ENCODE measurements around the gene ZNF417.
"Not testable (repeated sequence)": the region's sequence is repeated elsewhere in the genome, so short reads cannot be mapped to it uniquely, and the experiment has no call there.

Gene ZNF417

DNA sequence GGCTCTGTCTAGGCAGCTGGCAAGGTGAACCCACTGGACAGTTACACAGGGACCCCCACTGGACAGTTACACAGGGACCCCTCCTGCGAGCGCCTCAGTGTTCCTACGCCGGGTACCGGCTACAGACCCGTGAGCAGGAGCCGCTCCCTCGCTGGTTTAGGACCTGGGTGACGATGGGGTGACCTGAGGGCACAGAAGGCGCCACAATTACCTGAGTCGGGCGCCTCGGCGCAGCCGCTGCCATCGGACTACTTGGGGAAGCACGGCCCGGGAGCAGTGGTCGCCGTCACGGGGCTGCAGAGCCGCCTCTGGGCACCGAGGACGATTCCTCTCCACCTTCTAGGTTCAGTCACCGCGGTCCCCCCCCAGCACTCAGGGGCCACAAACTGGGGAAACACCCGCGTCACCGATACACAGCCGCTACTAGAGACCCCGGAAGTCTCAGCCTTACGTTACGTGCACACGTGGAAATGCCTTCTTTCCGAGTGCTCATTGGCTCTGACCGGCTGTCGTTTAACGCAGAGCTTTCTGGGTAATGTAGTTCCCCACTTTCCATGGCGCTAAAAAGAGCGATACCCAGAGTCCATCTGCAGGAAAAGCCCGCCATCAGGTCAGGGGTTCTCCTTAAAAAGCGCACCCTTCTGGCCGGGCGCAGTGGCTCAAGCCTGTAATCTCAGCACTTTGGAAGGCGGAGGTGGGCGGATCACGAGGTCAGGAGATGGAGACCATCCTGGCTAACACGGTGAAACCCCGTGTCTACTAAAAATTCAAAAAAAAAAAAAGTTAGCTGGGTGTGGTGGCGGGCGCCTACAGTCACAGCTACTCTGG lies at the start of gene ZNF417:
Gene ZNF417 (minus strand): TSS at position 425 of the 828 bp plus-strand sequence. CDS start 181 bp downstream, at position 244.
- DNase-seq (ENCODE audit: low read depth in 2 of 3, low spot score in 2 of 3), result peak; percentile 43 to 68 (median 65)

- no peak for DNase-seq (ENCODE audit: low read depth in 2 of 3, low spot score in 2 of 3)
Observed at GRCh38 chr19:57964761-57965160, 48.4 kb upstream of the ZNF417 start.

DNA sequence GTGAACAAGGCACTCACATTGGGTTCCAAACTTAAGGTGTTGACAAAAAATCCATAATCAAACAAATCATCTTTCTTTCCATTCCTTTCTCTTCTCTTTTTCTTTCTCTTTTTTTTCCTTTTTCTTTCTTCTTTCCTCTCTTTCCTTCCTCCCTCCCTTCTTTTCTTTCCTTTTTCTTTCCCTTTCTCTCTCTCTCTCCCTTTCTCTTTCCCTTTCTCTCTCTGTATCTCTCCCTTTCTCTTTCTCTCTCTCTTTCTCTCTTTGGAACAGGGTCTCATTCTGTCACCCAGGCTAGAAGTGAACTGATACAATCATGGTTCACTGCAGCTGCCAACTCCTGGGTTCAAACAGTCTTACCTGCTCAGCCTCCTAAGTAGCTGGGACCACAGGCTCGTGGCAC lies 45.4 kb upstream of the ZNF417 start:
- DNase-seq (ENCODE audit: low read depth in 2 of 3, low spot score in 2 of 3), result no peak

DNA sequence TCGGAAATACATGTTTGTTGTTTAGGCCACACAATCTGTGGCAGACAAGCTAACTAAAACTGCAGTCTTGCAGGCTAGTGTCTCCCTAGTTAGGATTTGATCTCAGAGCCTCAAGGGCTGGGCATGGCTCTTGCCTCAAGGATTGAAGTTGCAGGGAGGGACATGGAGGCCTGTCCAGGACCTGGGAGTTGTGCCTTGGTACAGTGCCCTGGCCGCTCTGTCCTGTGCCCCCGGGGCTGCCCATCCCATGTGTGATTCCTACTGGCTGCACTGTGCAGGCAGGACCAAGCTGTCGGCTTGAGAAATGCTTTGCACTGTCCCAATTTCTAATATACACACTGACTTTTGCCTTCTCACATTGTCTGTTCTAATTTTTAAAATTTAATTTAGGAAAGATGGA lies 38.6 kb upstream of the ZNF417 start:
- DNase-seq (ENCODE audit: low read depth in 2 of 3, low spot score in 2 of 3), result no peak

DNA sequence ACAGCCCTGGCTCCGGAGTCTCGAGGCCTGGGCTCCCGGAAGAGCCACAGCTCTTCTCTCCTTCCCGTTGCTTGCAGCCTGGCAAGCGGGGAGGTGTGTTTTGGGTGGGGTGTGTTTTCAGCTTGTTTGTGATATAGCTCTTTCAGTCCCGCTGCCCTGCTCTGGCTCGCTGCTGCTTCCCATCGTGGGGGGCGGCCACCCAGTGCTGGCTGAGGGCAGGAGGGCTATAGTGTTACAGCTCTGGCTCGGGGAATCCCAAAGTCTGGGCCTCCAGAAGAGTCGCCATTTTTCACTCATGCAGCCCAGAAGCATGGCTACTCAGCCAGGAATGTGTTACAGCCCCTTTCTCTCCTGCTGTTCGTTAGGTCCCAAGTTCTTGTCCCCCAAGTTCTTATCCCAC lies 33.3 kb upstream of the ZNF417 start:
- DNase-seq (ENCODE audit: low read depth in 2 of 3, low spot score in 2 of 3), result no peak

DNA sequence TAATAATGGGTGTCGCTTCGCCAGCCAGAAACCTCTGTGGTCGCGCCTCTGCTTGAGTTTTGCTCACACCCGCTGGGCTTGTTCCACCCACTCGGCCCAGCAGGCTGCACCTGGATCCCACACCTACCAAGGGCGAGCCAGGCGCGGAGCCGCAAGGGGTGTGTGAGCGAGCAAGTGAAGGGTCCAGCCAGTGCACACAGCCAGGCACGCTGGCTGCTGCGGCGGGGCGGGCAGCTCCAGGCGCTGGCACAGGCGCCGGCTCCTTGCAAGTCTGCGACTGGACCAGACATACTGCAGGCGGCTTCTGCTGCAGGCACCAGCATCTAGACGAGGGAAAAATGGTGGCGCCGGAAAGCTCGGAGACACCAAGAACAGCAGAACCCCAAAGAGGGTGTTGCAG lies 32.9 kb upstream of the ZNF417 start:
- no peak for DNase-seq (ENCODE audit: low read depth in 2 of 3, low spot score in 2 of 3)

GRCh38 chr19:57947419-57948134 lies 31.2 kb upstream of the ZNF417 start, which contains the start of gene ZNF256:
Gene ZNF256 (minus strand): TSS chr19:57947706. CDS start chr19:57947474, 232 bp downstream.
- peak; percentile 63 to 79 (median 78) for DNase-seq (ENCODE audit: low read depth in 2 of 3, low spot score in 2 of 3)

- no peak for DNase-seq (ENCODE audit: low read depth in 2 of 3, low spot score in 2 of 3)
Observed at GRCh38 chr19:57947088-57947418, 30.7 kb upstream of the ZNF417 start.

GRCh38 chr19:57946316-57946715 lies 29.9 kb upstream of the ZNF417 start:
- DNase-seq (ENCODE audit: low read depth in 2 of 3, low spot score in 2 of 3), result no peak

DNA sequence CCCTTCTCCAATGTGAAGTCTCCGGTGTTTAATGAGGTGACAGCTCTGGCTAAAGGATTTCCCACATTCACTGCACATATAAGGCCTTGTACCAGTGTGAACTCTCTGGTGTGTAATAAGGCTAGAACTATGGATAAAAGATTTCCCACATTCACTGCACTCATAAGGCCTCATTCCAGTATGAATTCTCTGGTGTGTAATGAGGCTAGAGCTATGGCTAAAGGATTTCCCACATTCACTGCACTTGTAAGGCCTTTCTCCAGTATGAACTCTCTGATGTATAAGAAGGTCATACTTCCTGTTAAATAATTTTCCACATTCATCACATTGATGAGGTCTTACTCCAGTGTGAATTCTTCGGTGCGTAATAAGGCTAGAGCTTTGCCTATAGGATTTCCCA lies 25.2 kb upstream of the ZNF417 start:
- no peak for DNase-seq (ENCODE audit: low read depth in 2 of 3, low spot score in 2 of 3)

GRCh38 chr19:57935731-57936130 lies 19.3 kb upstream of the ZNF417 start:
- no peak for DNase-seq (ENCODE audit: low read depth in 2 of 3, low spot score in 2 of 3)

DNA sequence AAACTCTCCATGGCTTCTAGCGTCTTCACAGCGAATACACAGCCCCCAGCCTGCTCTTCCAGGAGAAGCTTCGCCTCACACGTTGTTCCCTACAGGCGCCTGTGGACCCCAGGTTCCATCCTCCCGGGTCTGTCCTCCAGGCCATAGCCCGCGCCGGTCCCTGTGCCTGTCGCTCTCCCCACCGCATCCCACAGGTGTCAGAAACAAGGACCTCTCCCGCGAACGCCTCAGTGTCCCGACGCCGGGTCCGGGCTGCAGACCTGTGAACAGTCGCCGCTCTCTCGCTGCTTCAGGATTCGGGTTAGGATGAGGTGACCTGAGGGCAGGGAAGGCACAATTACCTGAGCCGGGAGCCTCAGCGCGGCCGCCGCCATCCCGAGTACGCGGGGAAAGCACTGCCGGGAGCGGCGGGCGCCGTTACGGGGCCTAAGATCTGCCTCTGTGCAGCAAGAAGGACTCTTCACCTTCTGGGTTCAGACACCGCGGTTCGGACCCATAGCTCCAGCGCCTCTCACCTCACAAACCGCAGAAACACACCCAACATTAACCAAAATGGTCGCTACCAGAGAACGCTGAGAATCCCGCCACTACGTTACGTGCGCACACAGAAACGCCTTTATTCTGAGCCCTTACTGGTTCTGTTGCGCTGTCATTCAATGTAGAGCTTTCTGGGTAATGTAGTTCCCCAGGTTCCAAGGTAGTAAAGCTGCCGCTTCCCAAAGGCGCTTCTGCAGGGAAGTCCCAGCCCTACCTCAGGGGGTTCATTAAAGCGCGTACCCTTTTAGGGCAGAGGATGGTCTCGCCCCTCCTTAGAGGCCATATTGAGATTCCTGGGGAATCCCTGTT lies 18.7 kb upstream of the ZNF417 start, which contains the start of gene ZNF418:
Gene ZNF418 (minus strand): TSS at position 583 of the 846 bp plus-strand sequence. CDS start 1,580 bp downstream, outside the sequence.
- DNase-seq (ENCODE audit: low read depth in 2 of 3, low spot score in 2 of 3), result peak in 1 of 3 experiments; percentile 3

- no peak for DNase-seq (ENCODE audit: low read depth in 2 of 3, low spot score in 2 of 3)
Observed at GRCh38 chr19:57927587-57927986, 11.2 kb upstream of the ZNF417 start.

DNA sequence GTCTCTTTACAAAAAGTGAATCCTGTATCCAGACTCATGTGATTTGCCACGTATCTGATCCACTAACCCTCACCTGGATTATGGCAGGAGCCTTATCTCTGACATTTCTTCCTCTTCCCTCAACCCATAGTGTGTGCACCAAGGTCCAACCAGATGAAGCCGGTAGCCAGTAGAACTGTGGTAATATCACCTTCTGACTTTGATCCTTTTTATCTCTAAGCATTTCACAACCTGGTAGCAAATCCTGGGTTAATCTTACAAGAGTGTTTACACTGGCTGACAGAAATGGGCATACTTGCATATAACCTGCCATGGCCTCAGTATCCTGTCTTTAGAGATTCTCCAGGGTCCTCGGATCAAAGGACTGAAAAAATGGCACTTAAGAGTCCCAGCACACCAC lies 1.9 kb downstream of the ZNF417 start:
- DNase-seq (ENCODE audit: low read depth in 2 of 3, low spot score in 2 of 3), result no peak

DNA sequence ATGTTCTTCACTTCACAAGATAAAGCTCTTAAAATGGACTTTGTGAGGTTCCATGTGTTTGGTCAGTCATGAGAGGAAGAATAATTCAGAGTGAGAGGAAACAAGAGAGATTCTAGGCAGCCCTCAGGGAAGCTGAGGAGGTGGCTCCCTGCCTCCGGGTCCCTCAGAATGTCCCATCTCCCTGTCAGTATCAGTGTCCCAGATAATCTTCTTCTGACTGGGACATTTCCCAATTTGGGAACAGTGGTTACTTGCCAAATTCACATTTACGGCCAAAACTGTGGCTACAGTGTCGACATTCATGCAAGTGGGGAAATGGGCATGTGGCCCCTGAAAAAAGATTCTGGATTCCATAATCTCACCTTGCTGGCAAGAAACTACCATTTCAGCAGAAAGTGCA lies 9.0 kb downstream of the ZNF417 start:
- no peak for DNase-seq (ENCODE audit: low read depth in 2 of 3, low spot score in 2 of 3)

- no peak for DNase-seq (ENCODE audit: low read depth in 2 of 3, low spot score in 2 of 3)
Observed at GRCh38 chr19:57905258-57905657, 11.1 kb downstream of the ZNF417 start.

DNA sequence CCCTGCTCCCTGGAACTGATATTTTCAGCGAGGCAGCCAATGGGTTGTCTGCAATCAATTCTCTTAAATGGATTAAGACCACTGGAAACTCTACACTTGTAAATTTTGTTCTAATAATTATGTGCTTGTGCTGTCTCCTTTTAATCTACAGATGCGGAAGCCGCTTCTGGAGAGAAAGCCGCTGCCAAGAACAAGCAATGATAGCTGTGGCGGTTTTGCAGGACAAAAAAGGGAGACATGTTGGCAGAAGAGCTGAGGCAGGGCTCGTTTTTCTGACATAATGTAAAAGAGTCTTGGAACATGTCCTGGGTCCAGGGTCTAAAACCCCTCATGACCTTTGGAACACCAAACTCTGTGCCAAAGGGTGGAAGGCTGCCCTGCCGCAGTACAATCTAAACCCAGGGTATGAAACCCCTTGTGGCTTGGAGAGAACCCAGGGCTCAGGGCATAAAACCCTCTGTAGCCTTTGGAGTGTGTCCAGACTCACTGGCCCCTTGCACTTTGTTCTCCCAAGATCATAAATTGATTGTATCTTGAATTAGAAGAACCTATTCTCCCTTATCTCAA lies 12.7 kb downstream of the ZNF417 start:
- DNase-seq (ENCODE audit: low read depth in 2 of 3, low spot score in 2 of 3), result no peak

DNA sequence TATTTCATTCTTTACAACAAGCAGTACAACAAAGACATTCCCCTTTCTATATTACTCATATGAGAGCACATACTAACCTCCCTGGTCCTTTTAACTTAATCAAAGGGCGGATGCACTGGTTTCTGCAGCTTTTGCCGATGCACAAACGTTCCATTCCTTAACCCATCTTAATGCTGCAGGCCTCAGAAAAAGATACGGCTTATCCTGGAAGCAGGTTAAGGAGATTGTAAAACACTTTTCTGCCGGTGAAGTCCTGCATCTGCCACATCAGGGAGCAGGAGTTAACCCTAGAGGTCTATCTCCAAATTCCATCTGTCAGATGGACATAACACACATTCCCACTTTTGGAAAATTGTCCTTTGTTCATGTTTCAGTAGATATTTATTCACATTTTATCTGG lies 16.1 kb downstream of the ZNF417 start:
- no peak for DNase-seq (ENCODE audit: low read depth in 2 of 3, low spot score in 2 of 3)

GRCh38 chr19:57890706-57891105 lies 25.7 kb downstream of the ZNF417 start:
- DNase-seq (ENCODE audit: low read depth in 2 of 3, low spot score in 2 of 3), result not testable (repeated sequence)

GRCh38 chr19:57888560-57889231 lies 27.7 kb downstream of the ZNF417 start, which contains the start of gene ZNF814:
Gene ZNF814 (minus strand): TSS chr19:57889037. CDS start chr19:57888802, 235 bp downstream.
- DNase-seq (ENCODE audit: low read depth in 2 of 3, low spot score in 2 of 3), result peak; percentile 43 to 64 (median 53)

Data from activated CD8-positive, alpha-beta memory T cell treated with anti-CD3 and anti-CD28 coated beads for 48 hours (primary cell).